Amygdala (tissue), 56 donors: ENCODE measurements around the gene CPNE9.
A peak's percentile ranks its signal among the peaks of the same experiment; 100 is the strongest.

Source experiments
- DNase-seq, 56 donors: peaks; one replicate each; lab custom pipeline; 2025; lab: John Stamatoyannopoulos, UW

The CPNE9 gene

DNA sequence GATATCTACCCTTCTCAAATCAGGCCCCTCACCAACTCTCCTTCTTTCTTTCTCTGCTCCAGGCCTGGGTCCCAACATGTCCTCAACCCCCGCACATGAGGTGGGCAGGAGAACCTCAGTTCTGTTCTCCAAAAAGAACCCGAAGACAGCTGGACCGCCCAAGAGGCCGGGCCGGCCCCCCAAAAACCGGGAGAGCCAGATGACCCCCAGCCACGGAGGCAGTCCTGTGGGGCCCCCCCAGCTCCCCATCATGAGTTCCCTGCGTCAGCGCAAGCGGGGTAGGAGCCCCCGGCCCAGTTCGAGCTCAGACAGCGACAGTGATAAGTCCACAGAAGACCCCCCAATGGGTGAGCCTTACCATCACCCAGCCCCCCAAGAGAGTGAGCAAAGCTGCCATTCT lies 40.5 kb downstream of the CPNE9 start:
- DNase-seq = no peak

DNA sequence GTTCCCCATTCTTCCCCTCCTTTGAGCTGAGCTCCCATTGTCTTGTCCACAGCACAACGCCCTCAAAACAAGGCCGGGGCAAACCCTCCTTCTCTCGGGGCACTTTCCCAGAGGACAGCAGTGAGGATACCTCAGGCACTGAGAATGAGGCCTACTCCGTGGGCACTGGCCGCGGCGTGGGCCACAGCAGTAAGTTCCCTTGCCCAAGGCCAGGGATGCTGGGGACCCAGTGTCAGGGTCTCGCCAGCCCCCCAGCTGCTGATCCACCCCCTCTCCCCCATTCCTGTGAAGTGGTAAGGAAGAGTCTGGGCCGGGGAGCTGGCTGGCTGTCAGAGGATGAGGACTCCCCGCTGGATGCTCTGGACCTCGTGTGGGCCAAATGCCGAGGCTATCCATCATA lies 41.9 kb downstream of the CPNE9 start:
- no peak for DNase-seq

DNA sequence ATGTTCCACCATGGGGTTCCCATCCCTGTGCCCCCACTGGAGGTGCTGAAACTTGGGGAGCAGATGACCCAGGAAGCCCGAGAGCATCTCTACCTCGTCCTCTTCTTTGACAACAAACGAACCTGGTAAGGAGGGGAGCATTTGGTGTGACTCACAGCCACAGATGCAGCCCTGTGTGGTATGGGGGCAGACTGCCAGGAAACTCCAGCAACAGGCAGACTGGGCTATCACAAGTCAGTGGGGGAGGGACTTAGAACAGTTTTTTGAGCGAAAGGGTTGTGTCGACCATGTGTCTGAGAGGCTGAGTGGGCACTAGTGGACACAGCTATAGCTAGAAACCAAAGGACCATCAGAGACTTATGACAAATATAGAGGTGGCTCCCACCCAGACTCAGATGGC lies 42.7 kb downstream of the CPNE9 start:
- DNase-seq = peak in 3 of 56 donors; percentile 9 to 35 (median 12)

DNA sequence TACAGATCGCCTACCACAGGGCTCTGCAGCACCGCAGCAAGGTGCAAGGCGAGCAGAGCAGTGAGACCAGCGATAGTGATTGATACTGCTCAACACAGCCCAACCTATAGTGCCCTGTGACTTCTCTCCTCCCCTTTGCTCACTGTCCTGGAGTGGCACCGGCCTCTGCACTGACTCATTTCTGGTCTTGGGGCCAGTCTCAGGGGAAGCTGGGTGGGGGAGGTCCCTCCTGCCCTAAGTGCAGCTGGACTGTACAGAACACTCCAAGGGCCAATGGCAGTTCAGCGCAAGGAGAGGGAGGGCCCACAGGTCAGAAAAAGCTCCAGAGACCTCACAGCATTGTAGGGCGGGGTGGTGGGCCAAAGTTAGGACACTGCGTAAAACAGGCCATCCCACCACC lies 43.6 kb downstream of the CPNE9 start:
- no peak for DNase-seq

DNA sequence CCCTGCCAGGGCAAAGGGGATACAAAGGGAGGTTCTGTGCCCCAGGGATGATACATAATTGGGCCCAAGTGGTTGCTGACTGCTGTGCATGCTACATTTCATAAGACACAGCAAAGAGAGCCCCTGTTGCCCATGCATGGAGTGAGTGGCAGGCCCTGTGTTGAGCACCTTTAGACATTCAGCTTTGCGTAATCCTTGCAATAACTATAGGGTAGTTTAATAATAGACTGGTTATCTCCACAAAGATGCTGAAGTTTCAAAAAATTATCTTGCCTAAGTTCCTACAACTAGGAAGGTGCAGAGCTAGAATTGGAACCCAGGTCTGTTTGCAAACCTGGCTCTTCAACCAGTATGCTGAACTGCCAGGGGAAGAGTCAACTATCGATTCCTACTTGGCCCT lies 44.4 kb downstream of the CPNE9 start:
- DNase-seq = no peak

DNA sequence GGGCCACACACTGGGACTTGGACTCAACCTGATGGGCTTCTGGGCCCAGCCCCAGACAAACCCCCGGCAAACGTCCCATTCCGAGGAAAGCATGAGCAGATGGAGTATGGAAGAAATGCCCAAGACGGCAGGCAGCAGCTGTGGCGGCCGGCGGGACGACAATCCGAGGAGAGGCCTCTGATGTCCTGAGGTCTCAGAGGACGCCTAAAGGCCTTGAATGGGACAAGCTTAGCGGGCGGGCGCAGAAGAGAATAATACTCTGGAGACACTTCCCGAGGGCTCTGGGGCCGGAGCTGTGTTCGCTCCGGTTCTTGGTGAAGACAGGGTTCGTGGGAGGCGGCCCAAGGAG lies 45.6 kb downstream of the CPNE9 start:
- DNase-seq = peak in 1 of 56 donors; percentile 57

DNA sequence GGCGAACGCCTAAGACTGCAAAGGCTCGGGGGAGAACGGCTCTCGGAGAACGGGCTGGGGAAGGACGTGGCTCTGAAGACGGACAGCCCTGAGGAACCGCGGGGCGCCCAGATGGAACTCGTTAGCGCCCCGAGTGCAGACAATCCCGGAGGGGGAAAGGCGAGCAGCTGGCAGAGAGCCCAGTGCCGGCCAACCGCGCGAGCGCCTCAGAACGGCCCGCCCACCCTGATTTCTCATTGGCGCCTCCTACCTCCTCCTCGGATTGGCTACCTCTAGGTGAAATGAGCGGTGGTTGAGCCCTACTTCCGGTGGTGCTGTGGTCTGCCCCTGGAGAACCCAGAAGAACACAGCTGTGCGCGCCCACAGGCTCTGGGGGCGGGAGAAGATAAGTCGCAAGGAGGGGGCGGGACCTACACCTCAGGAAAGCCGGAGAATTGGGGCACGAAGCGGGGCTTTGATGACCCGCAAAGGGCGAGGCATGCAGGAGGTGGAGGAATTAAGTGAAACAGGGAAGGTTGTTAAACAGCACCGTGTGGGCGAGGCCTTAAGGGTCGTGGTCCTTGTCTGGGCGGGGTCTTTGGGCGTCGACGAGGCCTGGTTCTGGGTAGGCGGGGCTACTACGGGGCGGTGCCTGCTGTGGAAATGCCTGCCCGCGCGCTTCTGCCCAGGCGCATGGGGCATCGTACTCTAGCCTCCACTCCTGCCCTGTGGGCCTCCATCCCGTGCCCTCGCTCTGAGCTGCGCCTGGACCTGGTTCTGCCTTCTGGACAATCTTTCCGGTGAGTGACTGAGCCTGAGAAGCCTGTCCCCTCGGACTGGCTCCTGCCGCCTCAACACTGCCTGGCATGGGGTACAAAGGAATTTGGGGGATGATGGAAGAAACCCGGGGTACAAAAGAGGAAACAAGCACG lies 46.3 kb downstream of the CPNE9 start, which contains the start of gene OGG1:
OGG1 (plus strand) TSS at position 308 of the 911 bp plus-strand sequence; CDS start at position 643, 335 bp downstream.
- DNase-seq = peak; percentile 29 to 98 (median 94)

DNA sequence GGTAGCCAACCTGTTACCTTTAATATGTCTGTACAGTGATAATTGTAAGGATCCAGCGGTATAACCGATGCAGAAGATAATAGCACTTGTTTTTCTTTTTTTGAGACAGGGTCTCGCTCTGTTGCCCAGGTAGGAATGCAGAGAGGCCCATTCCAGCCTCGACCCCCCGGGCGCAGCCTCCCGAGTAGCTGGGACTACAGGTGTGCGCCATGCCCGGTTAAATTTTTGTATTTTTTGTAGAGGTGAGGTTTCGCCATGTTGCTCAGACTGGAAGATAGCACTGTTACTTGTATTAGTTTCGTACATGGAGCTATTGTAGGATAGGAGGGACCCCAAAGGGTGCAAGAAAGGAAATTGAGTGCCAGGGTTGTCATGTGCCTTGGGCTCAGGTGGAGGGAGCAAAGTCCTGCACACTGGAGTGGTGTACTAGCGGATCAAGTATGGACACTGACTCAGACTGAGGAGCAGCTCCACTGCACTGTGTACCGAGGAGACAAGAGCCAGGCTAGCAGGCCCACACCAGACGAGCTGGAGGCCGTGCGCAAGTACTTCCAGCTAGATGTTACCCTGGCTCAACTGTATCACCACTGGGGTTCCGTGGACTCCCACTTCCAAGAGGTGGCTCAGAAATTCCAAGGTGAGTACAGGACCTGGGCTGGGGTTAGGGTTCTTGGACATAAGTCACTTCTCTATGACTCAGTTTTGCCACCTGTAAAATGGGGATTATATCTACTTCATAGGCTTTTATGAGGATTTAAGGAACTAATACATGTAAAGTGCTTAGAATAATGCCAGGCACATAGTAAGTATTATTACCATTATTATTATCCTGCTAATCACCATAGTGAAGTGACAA lies 47.2 kb downstream of the CPNE9 start:
- DNase-seq = peak in 1 of 56 donors; percentile 14

DNA sequence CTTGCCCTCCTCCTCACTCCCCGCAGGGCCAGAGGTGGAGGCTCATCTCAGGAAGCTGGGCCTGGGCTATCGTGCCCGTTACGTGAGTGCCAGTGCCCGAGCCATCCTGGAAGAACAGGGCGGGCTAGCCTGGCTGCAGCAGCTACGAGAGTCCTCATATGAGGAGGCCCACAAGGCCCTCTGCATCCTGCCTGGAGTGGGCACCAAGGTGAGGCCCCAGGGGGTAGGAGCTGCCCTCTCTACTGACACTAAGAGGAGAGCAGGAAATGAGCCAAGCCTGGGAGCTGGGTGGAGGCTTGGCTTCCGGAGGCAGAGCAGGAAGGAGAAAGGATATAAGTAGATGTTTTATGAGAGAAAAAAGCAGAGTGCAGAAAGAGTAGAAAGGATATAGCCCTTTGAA lies 51.0 kb downstream of the CPNE9 start:
- no peak for DNase-seq

DNA sequence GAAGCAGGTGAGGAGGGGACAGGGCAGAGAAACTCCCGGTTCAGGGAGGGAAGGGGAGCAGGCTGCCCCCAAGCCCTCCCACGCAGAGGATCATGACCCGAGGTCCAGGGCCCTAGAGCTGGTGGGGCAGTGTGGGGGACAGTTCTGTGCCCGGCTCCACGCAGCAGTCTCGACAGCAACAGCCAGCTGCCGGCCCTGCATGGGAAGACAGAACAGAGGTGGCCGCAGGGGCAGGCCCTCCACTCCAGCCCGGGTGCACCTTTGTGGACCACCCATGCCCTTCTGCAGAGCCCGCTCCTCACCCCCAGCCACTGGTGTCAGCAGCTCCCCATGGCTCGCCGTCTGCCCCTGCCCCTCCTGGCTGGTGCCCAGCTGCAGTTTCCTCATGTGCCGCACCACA lies 53.8 kb downstream of the CPNE9 start:
- DNase-seq = no peak

DNA sequence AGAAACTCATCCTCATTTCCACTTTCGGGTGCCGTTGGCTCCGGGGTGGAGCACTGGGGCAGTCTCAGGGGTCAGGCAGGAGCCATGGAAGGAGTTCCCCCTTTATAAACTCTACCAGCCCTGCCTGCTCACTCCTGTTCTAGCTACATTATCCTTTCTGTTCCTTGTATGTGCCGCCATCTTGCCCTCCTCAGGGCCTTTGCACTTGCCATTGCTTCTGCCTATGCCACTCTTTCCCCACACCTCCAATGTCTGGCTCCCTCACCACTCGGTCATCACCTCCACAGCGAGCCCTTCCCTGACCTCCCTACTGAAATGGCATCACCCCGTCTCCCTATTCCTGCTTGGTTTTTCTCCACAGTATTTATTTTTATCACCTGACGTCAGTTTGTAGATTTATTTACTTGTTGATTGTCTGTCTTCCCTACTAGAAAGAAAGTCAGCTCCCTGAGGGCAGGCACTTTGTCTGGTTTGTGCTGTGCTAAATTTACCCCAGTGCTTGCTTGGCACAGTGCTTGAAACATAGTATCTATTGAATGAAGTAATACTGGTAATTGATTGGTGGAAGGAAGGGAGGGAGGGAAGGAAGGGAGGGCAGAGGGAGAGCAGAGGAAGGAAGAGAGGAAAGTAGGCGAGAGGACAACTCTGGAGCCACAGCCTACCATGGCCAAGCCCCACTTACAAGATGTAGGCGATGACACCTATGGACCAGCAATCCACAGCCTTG lies 57.3 kb downstream of the CPNE9 start:
- DNase-seq = no peak

DNA sequence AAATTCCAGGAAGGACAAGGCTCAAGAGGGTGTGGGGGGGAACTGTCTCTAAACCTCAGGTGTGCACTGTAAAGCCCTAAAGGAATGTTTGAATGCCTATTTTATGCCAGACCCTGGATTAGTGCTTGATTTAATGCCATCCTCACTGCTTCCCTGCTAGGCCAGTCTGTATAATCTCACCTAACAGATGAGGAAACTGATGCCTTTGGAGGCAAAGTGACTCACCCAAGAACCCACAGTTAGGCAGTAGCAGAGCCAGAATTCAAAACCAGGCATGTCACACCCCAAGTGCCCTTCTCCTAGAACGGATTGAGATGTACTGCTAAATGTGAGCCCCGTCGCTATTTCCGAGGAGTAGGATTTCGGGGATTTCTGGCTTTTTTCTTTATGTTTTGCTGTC lies 58.3 kb downstream of the CPNE9 start:
- DNase-seq = no peak

DNA sequence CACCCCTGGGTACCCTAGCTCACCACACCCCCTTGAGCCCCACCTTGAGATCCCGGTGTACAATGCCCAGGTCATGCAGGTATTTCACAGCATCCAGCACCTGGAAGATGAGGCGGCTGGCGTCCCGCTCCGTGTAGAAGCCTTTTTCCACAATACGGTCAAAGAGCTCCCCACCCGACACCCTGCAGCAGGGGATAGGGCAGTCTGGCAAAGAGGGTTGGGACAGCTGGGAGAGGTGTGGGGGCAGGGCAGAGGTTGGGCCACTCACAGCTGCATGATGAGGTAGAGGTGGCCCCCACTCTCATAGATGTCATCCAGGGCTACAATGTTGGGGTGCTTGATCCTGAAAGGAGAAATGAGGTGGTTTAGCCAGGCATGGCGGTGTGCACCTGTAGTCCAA lies 59.2 kb downstream of the CPNE9 start:
- no peak for DNase-seq

DNA sequence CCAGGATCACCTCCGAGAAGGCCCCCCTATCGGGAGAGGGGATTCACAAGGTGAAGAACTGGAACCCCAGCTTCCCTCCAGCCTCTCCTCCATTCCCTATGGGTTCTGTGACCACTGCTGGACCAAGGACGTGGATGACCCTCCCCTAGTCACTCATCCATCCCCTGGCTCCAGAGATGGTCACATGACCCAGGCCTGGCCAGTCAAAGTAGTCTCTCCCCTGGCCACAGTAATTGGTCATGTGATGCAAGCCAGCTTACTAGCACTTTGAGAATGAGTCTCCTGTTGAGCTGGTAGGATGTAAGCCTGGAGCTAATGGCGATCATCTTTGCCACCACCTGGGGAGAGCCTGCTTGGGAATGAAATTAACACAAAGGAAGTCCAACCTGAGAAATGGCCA lies 62.2 kb downstream of the CPNE9 start:
- no peak for DNase-seq

DNA sequence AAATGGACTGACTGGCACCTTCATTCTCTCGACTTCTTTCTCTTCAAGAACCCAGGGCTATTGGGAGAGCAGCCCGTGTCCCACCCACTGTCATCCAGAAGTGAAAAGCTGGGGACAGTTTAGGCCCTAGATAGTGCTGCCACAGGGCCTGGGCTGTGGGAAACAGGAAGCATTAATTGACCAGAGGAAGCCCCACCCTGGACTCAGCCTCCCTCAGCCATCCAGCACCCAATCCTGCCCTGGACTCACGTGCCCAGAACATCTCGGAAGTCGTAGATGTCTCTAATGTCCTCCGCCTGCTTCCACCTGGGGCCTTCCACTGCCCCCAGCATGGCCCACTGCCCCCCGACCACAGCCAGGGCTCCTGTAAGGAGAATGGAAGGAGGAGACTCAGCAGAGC lies 63.8 kb downstream of the CPNE9 start:
- no peak for DNase-seq

DNA sequence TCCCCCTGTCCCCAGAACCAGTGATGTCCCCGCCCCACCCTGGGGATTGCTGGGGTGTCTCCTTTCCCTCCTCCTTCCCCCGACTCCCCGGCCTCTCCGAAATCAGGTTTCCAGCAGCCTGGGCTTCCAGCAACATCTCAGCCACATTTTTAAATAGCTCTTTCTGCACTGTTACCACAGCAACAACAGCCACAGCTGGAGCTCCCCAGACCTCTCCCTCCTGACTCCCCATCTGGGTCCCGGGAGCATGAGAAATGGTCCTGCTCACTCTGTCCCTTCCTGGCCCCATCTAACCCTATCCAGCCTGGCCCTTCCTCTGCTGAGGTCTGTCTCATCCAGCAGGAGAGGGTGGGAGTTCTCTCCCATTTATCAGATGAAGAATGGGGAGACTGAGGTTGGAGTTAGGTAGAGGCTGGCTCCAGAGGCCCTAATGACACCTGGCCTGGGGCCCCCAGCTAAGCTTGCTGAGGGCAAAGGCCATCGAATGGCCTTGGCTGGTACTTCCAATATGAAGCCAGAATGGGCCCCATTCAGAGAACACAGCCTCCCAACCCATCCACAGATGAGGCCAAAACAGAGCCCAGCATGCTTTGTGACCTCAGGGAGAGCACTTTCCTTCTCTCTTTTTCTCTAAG lies 64.6 kb downstream of the CPNE9 start:
- DNase-seq = no peak

DNA sequence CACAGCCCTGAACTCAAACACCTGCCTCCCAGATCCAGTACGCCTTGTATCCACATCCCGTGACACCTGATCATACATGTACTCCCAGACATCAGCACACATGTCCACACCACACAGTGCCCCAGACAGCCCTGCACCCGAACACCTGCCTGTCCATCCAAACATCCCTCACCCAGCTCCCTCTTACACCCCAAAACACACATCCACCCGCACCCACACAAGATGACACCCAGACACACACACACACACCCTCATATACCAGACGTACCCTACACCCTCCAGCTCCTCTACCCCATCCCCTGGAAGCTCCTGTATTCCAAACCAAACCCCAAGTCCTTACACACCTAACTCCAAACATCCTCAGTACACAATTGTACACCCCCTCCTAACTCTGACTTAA lies 65.4 kb downstream of the CPNE9 start:
- DNase-seq = peak in 1 of 56 donors; percentile 21

DNA sequence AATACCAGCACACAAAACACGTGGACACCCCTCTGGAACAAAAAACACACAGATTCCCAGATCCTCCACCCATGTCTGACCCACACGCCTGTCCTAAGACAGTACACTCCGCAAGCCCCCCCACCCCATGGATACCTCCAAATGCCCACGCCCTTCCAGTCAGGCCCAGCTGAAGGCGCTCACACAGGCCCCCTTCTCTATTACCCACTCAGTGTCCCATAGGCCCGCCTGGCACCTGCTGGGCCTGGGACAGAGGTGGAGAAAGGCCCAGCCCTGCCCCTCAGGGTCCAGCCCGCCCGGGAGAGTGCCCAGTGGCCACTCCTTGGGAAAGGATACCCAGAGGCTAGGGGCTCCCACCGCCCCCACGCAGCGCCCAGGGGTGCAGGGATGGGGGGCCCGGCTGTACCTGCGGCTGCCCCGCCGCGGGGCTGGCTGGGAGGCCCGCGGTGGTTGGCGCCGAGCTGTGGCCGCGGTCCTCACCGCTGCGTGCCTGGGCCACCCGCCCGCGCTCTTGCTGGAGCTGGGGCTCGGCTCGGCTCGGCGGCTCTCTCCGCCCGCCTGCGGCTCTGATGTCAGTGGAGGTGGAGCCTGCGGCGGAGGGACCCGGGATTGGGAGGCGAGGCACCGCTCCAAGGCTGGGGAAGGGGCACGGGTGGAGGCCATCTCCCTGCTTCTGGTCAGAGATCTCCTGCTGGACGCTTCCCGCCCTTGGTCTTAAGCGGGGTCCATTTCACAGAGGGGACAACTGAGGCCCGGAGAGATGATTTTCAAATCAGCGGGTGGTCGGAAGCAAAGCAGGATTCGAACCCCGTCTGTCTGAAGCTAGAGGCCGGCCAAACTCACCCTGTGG lies 66.0 kb downstream of the CPNE9 start, which contains the start of gene CAMK1:
CAMK1 (minus strand) TSS at position 522 of the 850 bp plus-strand sequence. CDS start 2,198 bp downstream, outside the sequence.
- DNase-seq = peak in 46 of 56 donors; percentile 31 to 83 (median 62)

DNA sequence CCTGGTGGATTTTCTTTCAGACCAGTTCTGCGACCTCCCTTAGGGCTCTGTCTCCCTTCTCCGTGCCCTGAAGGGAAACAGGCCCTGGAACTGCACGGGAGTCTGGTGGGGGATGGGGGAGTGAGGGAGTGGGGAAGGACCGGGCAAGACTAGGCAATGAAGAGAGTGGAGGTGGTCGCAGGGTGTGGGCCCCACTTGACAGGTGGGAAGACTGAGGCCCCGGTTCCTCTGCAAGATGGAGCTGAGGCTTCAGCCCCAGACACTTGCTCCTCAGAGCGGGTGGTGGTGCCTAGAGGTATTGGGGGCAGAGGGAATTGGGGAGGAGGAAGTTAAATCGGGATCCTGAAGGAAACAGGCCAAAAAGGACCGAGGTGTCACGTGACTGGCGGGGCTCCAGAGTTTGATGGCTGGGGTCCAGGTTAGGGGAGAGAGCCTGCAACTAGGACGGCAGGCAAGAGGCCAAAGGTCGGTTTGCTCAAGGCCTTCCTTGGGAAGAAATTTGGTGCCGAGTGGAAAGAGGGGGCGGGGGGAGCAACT lies 66.7 kb downstream of the CPNE9 start:
- peak in 46 of 56 donors; percentile 21 to 89 (median 56) for DNase-seq
